Activated effector memory CD4-positive, alpha-beta T cell treated with anti-CD3 and anti-CD28 coated beads, Interleukin-2, amount 50 U/mL, for 16 hours (primary cell): ENCODE measurements around the gene TGFB1.
A peak's percentile ranks its signal among the peaks of the same experiment; 100 is the strongest.
"Not testable (repeated sequence)": the region's sequence is repeated elsewhere in the genome, so short reads cannot be mapped to it uniquely, and the experiment has no call there.

Experiments
- DNase-seq: peaks from one replicate; pipeline ENCODE4 v3.0.0-alpha.2; 2020

The TGFB1 gene

DNA sequence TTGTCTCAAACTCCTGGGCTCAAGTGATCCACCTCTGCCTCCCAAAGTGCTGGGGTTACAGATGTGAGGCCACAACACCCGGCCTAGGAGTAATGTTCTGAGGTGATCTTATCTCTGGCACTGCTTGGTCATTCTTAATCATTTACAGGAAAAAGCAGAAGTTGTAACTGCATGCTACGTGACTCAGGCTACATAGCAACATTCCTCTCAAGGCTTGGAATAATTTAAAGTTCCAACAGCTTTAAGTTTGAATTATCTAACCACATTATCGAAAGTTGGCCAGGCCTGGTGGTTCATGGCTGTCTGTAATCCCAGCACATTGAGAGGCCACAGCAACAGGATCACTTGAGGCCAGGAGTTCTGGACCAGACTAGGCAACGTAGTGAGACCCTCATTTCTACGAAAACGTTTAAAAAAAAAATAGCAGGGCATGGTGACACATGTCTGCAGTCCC lies 14.2 kb upstream of the TGFB1 start:
- DNase-seq: no peak

DNA sequence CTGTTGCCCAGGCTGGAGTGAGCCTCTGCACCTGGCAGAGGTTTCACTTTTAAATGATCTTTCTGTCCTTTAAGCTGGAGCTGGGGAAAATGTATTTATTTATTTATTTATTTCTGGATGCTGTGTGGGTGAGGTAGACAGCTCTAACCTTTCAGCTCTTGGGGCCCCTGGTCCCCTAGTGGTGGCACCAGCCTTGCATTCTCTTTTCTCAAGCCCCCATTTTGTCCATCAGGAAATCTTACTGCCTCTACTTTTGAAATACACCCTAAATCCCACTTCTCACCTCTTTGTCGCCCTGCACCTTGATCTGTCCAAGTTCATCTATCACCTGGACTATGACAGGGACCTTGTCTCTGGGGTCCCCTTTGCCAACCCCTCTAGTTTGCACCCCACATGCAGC lies 12.4 kb upstream of the TGFB1 start:
- no peak for DNase-seq

DNA sequence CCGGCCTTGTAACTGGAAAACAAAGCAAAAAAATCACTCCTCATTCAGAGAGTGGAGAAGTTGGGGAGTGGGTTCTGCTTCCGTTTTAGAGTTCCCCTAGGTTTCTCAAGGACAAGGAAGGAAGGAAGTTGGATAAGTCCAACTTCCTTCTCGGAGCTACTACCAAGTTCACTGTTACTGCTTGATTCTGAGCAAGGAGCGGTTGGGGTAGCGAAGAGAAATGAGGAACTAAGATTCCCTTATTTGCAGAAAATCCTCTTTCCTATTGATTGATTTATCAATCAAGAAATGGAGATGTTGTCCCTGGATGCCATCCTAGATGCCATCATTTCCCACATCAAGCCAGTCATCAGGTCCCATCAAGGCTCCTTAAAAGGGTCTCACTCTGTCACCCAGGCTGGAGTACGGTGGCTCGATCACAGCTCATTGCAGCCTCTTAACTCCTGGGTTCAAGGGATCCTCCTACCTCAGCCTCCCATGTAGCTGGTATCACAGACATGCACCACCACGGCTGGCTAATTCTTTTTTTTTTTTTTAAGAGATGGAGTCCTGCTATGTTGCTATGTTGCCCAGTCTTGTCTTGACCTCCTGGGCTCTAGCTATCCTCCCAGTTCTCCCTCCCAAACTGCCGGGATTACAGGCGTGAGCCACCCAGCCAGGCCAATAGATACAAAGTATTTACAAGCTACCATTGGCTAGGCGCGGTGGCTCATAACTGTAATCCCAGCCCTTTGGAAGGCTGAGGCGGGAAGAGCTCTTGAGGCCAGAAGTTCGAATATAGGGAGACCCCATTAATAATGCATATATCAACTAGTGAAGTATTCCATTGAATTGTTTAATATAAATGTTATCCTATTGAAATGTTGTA lies 11.0 kb upstream of the TGFB1 start:
- DNase-seq: no peak

DNA sequence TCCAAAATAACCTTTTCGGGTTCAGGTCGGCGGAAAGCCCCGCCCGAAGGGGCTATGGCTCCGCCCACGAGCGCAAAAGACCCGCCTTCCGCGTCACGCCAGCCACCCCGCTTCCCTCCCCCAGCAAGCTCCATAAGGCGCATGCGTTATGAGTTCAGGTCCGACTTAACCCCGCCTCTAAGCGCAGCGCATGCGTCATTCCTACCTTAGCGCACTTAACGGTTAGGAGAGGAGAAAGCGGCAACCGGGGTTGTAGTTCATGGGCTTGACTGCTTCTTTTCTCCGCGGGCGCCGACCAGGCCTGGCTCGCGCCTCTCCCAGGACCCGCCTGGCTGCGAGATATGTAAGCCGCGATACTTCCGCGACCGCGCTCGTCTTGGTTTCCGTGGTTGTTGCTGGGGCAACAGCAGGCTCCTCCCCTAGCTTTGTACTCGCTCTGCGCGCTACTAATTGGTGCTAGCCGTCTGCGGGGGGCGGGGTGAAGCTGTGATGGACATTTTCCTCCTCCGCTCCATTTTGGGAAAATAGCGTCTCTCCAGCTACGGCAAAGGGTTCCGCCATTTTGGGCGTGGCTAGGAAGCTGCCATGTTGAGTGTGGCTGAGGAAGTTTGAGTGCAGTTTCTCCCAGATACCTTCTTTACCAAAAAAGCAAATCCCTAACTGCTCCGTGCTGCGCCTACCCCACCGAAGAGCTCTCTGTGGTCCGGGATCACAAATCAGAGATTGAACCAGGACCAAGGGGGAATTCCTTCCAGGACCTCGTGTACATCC lies 10.2 kb upstream of the TGFB1 start, which contains the start of gene B9D2:
Gene B9D2, minus strand, starts transcription at position 397 of the 771 bp plus-strand sequence. CDS start 630 bp downstream, outside the sequence.
- peak; percentile 99 for DNase-seq

DNA sequence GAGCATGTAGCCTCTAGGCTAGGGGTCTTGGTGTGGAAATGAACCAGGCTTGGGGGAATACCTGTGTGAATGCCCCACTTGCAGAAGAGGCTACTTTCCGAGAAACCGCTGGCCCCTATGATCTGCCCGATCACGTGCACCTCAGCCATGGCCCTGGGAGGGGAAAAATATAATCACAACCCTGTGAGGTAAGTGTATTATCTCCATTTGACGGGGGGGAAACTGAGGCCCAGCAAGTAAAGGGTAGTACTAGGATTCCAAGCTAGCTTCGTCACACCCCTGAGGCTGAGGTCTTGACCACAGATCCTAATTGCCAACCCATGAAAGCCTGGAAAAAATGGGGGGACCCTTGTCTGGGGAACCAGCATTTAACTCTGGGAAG lies 9.6 kb upstream of the TGFB1 start:
- DNase-seq: no peak

DNA sequence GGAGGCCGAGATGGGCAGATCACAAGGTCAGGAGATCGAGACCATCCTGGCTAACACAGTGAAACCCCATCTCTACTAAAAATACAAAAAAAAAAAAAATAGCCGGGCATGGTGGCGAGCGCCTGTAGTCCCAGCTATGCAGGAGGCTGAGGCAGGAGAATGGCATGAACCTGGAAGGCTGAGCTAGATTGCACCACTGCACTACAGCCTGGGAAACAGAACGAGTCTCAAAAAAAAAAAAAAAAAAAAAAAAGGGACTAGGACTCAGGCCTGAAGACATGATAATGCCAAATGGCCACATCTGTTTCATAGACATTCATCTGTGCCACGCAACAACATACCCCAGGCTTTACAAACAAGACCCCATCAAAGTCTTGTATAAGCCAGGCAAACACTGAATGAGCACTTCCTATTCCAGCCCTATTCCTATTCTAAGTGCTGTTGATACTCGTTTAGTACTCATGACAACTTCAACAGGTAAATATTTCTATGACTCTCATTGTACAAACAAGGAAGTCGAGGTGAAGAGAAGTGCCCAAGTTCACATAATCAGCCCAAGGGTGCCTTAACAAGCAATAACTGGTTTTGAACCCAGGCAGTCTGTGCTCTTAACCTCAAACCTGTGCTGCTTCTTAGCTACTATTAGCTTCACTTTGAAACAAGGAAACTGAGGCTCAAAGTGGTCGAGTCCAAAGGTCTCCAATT lies 8.6 kb upstream of the TGFB1 start:
- DNase-seq: no peak

DNA sequence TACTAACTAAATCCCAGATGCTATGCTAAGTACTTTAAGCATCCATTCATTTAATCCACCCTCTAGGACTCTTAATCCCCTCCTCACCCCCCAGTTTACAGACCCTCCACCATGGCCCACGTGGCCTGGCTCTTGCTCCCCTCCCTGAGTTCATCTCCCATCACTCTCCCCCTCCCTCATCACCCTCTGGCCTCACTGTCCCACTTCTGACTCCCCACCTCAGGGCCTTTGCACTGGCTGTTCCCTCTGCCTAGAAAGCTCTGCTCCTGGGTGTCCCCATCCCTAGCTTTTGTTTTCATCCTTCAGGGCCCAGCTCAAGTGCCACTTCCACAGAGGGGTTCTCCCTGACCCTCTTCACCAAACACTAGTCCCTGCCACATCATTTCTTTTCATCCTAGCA lies 6.0 kb upstream of the TGFB1 start:
- no peak for DNase-seq

DNA sequence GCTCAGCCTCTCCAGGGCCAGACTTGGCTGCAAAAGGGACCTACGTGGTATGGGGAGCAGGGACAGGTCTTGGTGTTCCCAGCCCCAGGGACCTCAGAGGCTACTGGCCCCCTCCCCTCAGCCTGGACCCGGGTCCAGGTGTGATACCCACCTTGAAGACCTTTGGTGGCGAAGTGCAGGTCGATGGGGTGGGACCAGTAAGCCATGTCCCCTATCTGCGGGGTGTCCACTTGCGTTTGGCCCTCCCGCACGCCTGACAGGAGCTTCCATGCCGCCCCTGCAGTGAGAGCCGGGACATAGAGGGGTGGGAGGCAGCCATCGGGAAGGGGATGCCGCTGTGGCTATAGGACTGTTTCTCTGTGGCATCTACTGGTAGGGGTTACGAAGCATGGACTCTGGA lies 4.0 kb upstream of the TGFB1 start:
- no peak for DNase-seq

DNA sequence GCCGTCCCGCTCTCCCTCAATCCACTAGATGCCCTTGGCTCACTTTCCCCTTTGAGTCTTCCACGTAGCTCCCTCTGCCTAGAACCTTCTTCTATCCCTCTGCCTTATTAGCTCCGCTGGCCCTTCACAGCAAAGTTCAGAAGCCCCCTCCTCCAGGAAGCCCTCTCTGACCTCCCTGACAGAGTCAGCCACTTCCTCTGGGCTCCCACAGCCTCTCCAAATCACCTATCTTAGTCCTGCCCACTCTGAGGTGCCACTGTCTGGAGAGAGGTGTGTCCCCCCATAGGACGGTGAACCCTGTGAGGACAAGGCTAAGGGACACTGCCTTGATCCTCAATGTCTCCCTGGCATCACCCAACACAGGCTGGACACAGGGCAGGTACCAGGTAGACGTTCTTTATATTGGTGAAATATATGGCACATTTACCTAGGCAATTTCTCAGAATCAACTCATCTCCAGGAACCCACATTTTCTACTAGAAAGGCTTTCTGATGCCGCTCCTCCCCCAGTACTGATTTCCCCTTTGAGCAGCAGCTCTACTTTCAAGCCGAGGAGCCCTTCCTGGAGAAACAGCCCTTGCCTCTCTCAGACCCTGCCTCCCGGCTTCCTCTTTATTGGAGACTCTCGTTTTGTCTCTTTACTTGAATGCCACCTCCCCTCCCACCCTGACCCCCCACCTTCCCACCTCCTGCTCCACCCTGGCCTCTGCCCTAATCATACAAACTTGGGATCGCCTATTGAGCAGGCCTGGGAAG lies 3.4 kb upstream of the TGFB1 start:
- peak; percentile 71 for DNase-seq

DNA sequence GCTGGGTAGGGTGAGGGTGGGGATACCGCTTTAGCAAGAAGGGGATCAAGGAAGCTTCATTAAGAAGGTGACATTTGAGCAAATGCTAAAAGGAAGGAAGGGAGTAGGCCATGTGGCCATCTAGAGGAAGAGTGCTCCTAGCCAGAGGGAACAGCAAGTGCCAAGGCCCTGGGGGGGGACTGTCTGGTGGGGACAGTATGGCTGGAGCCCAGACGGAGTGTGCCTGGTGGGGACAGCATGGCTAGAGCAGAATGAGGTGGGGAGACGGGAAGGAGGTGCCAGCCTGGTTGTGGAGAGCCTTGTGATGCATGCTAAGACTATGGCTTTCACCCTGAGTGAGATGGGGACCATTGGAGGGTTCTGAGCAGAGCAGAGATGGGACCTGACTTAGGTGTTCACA lies 2.1 kb upstream of the TGFB1 start:
- no peak for DNase-seq

DNA sequence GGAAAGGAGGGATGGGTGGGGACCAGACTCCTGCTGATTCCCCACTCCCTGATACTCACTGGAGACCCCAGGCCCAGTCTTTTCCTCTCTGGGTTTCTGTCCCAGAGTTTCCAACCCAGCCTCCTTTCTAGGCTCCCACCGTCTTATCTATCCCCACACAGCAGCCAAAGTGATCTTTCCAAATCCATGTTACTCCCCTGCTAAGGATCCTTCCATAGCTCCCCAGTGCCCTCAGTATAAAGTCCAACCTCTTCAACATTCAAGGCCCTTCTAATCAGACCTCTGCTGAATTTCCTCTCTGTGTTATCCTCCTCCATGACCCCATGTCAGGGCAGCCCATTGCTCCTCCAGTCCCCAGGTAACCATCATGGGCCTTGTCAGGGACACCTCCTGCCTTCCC lies 1.3 kb upstream of the TGFB1 start:
- DNase-seq: no peak

DNA sequence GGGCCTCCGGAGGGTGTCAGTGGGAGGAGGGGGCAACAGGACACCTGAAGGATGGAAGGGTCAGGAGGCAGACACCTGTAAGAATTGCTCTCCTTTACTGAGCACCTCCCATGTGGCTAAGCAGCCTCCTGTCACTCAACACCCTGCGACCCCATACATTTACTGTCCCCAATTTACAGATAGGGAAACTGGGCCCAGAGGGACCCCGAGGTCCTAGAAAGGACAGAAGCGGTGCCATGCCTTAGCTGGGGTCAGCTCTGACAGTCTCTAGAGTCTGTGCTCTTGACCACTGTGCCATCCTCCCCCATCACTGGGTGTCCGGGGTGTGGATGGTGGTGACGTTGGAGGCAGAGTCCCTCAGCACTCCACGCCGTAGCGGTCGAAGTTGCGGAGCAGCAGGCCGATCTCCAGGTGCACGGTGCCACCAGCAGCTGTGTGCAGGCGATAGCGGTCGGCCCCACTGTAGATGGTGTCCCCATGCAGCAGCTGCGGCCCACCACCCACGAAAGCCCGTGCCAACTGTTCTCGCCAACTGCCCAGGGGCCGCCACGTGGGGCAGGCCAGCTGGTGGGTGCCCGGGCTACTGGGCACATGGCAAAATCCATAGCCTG lies 726 bp upstream of the TGFB1 start:
- DNase-seq: peak; percentile 67

DNA sequence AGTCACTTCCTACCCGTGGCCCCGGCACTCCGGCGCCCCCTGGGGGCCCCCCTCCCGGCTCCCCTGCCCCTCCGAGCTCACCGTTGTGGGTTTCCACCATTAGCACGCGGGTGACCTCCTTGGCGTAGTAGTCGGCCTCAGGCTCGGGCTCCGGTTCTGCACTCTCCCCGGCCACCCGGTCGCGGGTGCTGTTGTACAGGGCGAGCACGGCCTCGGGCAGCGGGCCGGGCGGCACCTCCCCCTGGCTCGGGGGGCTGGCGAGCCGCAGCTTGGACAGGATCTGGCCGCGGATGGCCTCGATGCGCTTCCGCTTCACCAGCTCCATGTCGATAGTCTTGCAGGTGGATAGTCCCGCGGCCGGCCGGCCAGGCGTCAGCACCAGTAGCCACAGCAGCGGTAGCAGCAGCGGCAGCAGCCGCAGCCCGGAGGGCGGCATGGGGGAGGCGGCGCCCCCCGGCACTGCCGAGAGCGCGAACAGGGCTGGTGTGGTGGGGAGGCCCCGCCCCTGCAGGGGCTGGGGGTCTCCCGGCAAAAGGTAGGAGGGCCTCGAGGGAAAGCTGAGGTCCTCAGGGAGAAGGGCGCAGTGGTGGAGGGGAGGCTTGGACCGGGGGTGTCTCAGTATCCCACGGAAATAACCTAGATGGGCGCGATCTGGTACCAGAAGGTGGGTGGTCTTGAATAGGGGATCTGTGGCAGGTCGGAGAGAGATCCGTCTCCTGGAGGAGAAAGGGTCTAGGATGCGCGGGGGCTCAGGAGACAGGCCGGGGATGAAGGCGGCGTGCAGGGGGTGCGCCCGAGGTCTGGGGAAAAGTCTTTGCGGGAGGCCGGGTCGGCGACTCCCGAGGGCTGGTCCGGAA lies 885 bp downstream of the TGFB1 start:
- DNase-seq: peak; percentile 93

DNA sequence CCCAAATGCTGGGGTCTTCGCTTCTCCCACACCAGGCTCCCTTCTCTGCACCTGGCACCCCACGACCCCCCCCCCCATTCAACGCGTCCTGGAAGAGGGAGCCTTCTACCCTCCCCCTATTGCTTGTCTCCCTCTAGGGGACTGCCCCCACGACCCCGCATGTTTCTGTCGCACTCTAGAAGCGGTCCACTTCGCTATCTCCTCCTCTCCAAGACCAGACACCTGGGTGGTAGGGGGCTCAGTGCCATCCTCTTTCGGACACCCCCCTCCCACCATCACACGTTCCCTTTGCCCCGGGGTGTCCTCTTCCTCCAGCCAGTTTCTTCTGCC lies 1.5 kb downstream of the TGFB1 start:
- no peak for DNase-seq

DNA sequence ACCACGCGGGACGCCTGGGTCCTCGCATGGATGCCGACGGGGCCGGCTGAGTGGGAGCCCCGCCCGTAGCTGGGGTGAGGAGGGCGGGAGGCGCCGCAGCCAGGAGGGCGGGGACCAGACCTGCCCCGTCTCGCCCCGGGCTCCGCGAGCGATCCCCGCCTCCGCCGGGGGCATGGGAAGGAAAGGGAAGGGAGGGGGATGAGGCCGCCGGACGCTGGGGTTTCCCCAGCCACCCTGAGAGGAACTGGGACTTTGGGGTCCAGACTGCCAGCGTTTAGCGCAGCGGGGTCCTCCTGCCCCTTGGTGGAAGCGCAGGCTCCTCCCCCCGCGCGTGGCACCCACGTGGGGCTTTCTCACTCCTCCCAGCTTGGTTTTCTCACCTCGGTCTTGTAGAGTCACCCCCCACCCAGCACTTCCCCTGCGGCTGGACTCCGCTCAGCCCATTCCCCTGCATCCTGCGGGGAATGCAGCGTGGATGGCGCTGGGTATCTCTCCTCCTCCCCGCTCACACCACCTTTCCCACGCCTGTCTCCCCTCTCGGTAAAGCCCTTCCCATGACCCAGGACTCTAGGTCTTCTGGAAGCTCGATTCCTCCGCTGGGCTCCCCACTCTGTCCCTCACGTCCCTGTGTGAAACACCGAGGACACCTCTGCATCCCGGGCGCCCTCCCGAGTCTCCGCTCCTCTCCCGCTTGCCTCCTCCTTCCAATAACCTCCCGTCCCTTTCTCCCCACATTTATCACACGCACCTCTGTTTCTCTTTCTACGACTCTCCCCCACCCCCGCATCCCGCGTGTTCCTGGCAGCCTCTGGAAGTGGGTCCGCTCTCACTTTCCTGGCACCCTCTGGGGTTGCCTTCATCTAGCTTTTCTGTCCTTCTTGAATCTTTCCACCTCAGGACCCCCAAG lies 2.1 kb downstream of the TGFB1 start:
- DNase-seq: peak; percentile 95

DNA sequence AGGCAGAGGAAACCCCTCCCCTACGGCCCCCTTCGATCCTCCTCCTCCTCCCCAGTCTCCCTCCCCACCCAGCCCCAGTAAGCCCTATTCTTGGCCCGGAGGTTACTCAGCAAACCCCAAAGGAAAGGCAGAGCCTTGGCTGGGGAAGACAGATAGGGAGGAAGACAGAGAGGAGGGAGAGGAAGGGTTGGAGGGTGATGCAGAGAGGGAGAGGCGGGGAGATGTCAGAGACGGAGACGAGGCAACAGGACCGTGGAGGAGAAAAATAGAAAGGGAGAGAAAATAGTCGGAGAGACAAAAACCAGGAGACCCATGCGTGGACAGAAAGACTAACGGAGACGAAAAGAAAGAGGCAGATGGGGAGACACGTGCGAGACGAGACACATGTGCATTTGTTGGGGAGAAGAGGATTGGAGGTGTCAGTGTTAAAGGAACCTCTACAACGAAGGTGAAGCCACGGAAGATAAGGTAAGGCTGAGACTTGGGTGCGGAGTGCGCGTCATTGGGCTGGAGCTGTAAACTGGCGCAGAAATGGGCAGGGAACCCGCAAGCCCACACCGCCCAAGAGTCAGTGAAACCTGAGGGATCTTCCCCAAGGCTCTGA lies 2.9 kb downstream of the TGFB1 start:
- DNase-seq: no peak

DNA sequence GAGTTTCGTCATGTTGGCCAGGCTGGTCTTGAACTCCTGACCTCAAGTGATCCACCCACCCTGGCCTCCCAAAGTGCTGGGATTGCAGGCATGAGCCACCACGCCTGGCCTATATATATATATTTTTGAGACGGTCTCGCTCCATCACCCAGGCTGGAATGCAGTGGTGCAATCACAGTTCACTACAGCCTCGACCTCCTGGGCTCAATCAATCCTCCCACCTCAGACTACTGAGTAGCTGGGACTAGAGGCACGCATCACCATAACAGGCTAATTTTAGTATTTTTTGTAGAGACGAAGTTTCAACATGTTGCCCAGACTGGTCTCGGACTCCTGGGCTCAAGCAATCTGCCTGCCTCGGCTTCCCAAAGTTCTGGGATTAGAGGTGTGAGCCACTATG lies 6.8 kb downstream of the TGFB1 start:
- DNase-seq: not testable (repeated sequence)

DNA sequence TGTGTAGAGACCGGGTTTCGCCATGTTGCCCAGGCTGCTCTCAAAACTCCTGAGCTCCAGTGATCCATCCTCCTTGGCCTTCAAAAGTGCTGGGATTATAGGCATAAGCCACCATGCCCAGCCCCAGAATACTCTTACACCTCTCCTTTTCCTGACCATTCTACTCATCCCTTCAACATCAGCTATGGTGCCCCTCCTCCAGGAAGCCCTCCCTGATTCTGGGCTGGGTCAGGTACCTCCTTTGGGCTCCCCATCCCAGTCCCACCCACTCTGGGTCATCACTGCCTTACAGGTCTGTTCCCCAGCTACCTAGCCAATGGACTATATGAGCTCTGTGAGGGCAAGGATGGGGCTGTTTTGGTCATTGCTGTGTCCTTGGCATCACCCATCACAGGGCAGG lies 9.6 kb downstream of the TGFB1 start:
- no peak for DNase-seq

DNA sequence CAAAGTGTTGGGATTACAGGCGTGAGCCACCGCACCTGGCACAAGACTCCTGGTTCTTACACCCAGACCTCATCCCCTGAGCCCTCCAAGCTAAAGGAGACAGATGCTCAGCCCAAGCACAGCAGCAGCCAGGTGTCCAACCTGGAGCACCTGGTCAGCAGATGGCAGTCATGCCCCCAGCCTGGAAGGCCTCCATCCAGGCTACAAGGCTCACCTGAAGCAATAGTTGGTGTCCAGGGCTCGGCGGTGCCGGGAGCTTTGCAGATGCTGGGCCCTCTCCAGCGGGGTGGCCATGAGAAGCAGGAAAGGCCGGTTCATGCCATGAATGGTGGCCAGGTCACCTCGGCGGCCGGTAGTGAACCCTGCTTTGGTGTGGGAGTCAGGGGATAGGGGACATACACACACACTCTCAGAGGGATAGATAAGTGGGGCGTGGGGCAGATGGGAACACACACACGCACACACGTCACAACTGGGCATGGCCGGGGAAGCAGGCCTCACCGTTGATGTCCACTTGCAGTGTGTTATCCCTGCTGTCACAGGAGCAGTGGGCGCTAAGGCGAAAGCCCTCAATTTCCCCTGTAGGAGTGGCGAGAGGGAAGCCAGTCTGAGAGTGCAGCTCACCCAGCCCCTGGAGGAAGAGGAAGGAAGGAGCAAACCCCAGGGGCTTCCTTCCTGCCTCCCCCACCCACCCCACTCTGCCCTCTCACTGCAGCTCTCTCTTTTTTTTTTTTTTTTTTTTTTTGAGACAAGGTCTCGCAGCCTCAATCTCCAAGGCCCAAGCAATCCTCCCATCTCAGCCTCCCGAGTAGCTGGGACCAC lies 11.8 kb downstream of the TGFB1 start:
- peak; percentile 67 for DNase-seq
